HFFc6 (cell line): Measurements from ENCODE around the gene LILRA1. TPM values are rescaled to one million over a fixed set of nuclear protein-coding genes. Genes with fewer than 3 reads are reported as not detected.

Experiments
- DNase-seq: peaks from one replicate; pipeline ENCODE4 v3.0.0-alpha.2; 2018
- H3K27ac Mint-ChIP-seq: 2 replicates; pipeline ENCODE4 v1.8.0; 2020; ENCODE audit warnings: mild to moderate bottlenecking, mixed read lengths
- H3K27me3 Mint-ChIP-seq: 2 replicates; pipeline ENCODE4 v1.8.0; 2021; ENCODE audit warnings: mild to moderate bottlenecking, moderate library complexity, mixed read lengths; ENCODE audit not compliant: insufficient read depth
- H3K36me3 Mint-ChIP-seq: 2 replicates; pipeline ENCODE4 v1.8.0; 2021; ENCODE audit warnings: low read depth, mixed read lengths
- H3K4me1 Mint-ChIP-seq: 2 replicates; pipeline ENCODE4 v1.8.0; 2020; ENCODE audit warnings: low read depth, mixed read lengths
- H3K4me3 Mint-ChIP-seq: 2 replicates; pipeline ENCODE4 v1.8.0; 2020; ENCODE audit warnings: mild to moderate bottlenecking, moderate library complexity, mixed read lengths
- H3K9me3 Mint-ChIP-seq: 2 replicates; pipeline ENCODE4 v1.8.0; 2020; ENCODE audit warnings: mild to moderate bottlenecking, mixed read lengths
- microRNA-seq: library from miRNA; unstranded; fragments of <30 nt; microRNA quantifications from one replicate; pipeline ENCODE4, GENCODE V29; 2019
- total RNA-seq, 6 experiments: library from RNA; stranded (reverse); fragmentation: NEBNext Ultra II Directional; extraction: Animal tissue kit (Norgen Biotek cat#: 25700); gene quantifications; 2 replicates in 1 of 6; 3 replicates in 5 of 6; pipeline ENCODE4 v1.2.3, GENCODE V29; 2021
- TF ChIP-seq, protein P1 (sequence below): fragments of 200-600 bp; sonication (generic); IDR thresholded peaks from 2 replicates; pipeline ENCODE4 v1.5.0; 2021; ENCODE audit warnings: antibody characterized with exemption, mild to moderate bottlenecking

Gene LILRA1
- total RNA-seq, 6 experiments from 2014 or later = not detected

DNA sequence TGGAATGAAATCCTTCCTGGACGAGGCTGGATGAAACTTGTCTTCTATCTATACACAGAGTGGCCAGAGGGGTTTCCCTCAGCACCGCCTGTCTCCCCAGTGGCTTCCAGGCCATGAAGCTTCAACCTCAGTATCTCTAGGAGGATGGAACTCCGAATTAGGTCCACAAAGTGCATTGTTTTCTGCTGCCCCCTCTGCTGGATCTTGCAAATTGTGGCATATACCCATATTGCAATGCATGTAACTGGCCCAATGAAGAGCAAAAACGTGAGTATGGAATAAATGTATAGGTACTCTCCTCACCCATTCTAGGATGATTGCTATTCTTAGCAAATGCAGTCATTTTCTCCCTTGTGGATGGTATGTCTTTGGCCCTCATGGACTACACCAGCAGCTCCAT lies 54.7 kb downstream of the LILRA1 start:
- no peaks in the 10 kb centered on the region; the same call in 1 of the 2 replicates for H3K27me3 Mint-ChIP-seq
- H3K4me1 Mint-ChIP-seq = no peaks in the 10 kb centered on the region
- no peak for DNase-seq
- no peak overlapping the region for H3K27ac Mint-ChIP-seq
- no peak overlapping the region for H3K4me3 Mint-ChIP-seq
- TF ChIP-seq, protein P1, sequence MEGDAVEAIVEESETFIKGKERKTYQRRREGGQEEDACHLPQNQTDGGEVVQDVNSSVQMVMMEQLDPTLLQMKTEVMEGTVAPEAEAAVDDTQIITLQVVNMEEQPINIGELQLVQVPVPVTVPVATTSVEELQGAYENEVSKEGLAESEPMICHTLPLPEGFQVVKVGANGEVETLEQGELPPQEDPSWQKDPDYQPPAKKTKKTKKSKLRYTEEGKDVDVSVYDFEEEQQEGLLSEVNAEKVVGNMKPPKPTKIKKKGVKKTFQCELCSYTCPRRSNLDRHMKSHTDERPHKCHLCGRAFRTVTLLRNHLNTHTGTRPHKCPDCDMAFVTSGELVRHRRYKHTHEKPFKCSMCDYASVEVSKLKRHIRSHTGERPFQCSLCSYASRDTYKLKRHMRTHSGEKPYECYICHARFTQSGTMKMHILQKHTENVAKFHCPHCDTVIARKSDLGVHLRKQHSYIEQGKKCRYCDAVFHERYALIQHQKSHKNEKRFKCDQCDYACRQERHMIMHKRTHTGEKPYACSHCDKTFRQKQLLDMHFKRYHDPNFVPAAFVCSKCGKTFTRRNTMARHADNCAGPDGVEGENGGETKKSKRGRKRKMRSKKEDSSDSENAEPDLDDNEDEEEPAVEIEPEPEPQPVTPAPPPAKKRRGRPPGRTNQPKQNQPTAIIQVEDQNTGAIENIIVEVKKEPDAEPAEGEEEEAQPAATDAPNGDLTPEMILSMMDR = no peak
- no peaks in the 10 kb centered on the region for H3K36me3 Mint-ChIP-seq
- peaks cover 20% of the 10 kb centered on the region for H3K9me3 Mint-ChIP-seq

DNA sequence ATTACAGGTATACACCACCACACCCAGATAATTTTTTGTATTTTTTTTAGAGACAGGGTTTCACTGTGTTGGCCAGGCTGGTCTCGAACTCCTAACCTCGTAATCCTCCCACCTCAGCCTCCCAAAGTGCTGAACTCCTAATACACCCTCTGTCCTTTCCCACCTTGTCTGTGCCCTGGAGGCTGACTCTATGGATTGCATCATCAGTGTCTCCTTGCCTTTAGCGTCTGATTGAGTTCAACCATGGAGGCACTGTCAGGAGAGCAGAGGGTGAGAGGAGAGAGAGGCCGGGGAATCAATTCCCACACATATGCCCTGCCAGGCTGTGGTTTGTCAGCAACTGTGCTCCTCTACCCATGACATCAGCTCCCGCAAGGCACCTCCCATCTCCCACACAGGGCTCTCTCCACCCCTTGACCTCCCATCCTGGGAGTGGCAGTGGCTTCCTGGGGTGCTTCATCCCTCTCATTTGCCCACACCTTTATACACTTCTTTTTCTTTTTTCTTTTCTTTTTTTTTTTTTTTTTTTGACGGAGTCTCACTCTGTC lies 56.8 kb downstream of the LILRA1 start:
- Mint-ChIP-seq H3K9me3 (peaks cover 18% of the 10 kb centered on the region), H3K27me3 (no peaks in the 10 kb centered on the region; the same call in 1 of the 2 replicates), H3K4me3 (no peak overlapping the region), H3K4me1 (no peaks in the 10 kb centered on the region), H3K36me3 (no peaks in the 10 kb centered on the region), H3K27ac (no peak overlapping the region)
- no peak for DNase-seq
- TF ChIP-seq, protein P1 = no peak

Small RNA genes within 50 kb of the gene (microRNA-seq; reads per million reads assigned to microRNA genes)
- not detected for gene MIR8061

Other genes with a start within 250 kb of the LILRA1 start
- not detected for gene LAIR1, start 228.7 kb upstream of the LILRA1 start, total RNA-seq
- gene TTYH1, start 178.2 kb upstream of the LILRA1 start, total RNA-seq = under 1 TPM in 1 of 6 experiments, not detected in 5; 0.45 TPM
- gene LENG8, start 144.4 kb upstream of the LILRA1 start, total RNA-seq = 10 to 100 TPM; 70.7 to 76.5 (median 74.0) TPM
- gene LENG9, start 129.9 kb upstream of the LILRA1 start, total RNA-seq = 1 to 10 TPM; 3.0 to 4.0 (median 3.6) TPM
- 10 to 100 TPM; 45.9 to 70.5 (median 56.9) TPM for gene CDC42EP5, start 120.3 kb upstream of the LILRA1 start, total RNA-seq
- not detected for gene LAIR2, start 90.8 kb upstream of the LILRA1 start, total RNA-seq
- not detected for gene LILRA2, start 19.8 kb upstream of the LILRA1 start, total RNA-seq
- gene LILRB1, start 36.9 kb downstream of the LILRA1 start, total RNA-seq = not detected
- gene LILRB4, start 69.4 kb downstream of the LILRA1 start, total RNA-seq = not detected
- not detected for gene KIR3DL3, start 130.8 kb downstream of the LILRA1 start, total RNA-seq
- gene KIR2DL3, start 144.9 kb downstream of the LILRA1 start, total RNA-seq = not detected
- not detected for gene KIR2DL1, start 176.2 kb downstream of the LILRA1 start, total RNA-seq
- gene KIR2DL4, start 210.0 kb downstream of the LILRA1 start, total RNA-seq = not detected
- gene KIR3DL1, start 222.8 kb downstream of the LILRA1 start, total RNA-seq = not detected
- not detected for gene KIR2DS4, start 239.0 kb downstream of the LILRA1 start, total RNA-seq